T follicular helper cell (primary cell): ENCODE data around the gene MTHFSD.

ENCODE experiments used
- DNase-seq: peaks from one replicate; pipeline ENCODE4 v3.0.0-alpha.2; 2020; ENCODE audit warnings: low read depth

MTHFSD gene

GRCh38 chr16:86570558-86571529, 15.8 kb upstream of the MTHFSD start:
- no peak for DNase-seq

- no peak for DNase-seq
Observed at GRCh38 chr16:86569701-86570447, 14.8 kb upstream of the MTHFSD start.

GRCh38 chr16:86568677-86569623, 13.9 kb upstream of the MTHFSD start:
- no peak for DNase-seq

- DNase-seq, result no peak
Observed at GRCh38 chr16:86567701-86568581, 12.9 kb upstream of the MTHFSD start.

- no peak for DNase-seq
Observed at GRCh38 chr16:86566966-86567700, 12.1 kb upstream of the MTHFSD start.

GRCh38 chr16:86566601-86566965, 11.5 kb upstream of the MTHFSD start, which contains the start of gene FOXC2:
FOXC2 (plus strand) TSS chr16:86566829; CDS start chr16:86567336, 507 bp downstream.
- peak; percentile 26 for DNase-seq

GRCh38 chr16:86565644-86566511, 10.8 kb upstream of the MTHFSD start:
- no peak for DNase-seq

- no peak for DNase-seq
Observed at GRCh38 chr16:86565181-86565631, 10.2 kb upstream of the MTHFSD start.

- DNase-seq, result peak; percentile 80
Observed at GRCh38 chr16:86563469-86564345, 8.7 kb upstream of the MTHFSD start.

GRCh38 chr16:86562356-86562755, 7.3 kb upstream of the MTHFSD start:
- DNase-seq, result no peak

- DNase-seq, result no peak
Observed at GRCh38 chr16:86559802-86560305, 4.8 kb upstream of the MTHFSD start.

GRCh38 chr16:86558355-86559193, 3.5 kb upstream of the MTHFSD start:
- DNase-seq, result no peak

- DNase-seq, result no peak
Observed at GRCh38 chr16:86557587-86557986, 2.6 kb upstream of the MTHFSD start.

- DNase-seq, result no peak
Observed at GRCh38 chr16:86556576-86556975, 1.5 kb upstream of the MTHFSD start.

GRCh38 chr16:86555704-86556075, 655 bp upstream of the MTHFSD start:
- DNase-seq, result no peak

GRCh38 chr16:86554599-86554916, 477 bp downstream of the MTHFSD start:
- no peak for DNase-seq

- no peak for DNase-seq
Observed at GRCh38 chr16:86553356-86553755, 1.7 kb downstream of the MTHFSD start.
